Measurements from ENCODE around the gene MEI1. TPM values are rescaled to one million over a fixed set of nuclear protein-coding genes. Genes with fewer than 3 reads are reported as not detected.

MEI1 gene
- total RNA-seq, 1 donor from 2014 or later, result 28.9 TPM

GRCh38 chr22:41846268-41846987 is 147.1 kb downstream of the MEI1 start:
- POLR2A ChIA-PET, result interaction anchor here (1.0 to 1.8 kb wide), 4 partner anchors 11 to 73 kb away, joined by 4 to 8 read pairs (median 4); partner anchors contain the start of gene SREBF2
- CTCF ChIA-PET, result interaction anchor here (1.2 kb wide), 1 partner anchor 11 kb away, joined by 3 read pairs; no protein-coding TSS in a partner anchor
- TF ChIP-seq CTCF (IDR thresholded peaks at IDR 0.05), result no peak
- H3K4me3 Mint-ChIP-seq, result no peak overlapping the region
- DNase-seq, result no peak
- H3K4me1 Mint-ChIP-seq, result peaks cover 74% of the 10 kb centered on the region
- ATAC-seq (ENCODE audit: low read depth), result no peak
- no peaks in the 10 kb centered on the region for H3K27me3 Mint-ChIP-seq
- no peaks in the 10 kb centered on the region for H3K9me3 Mint-ChIP-seq
- intact Hi-C loops (cut with micrococcal nuclease), result no loop called here
- peaks cover 45% of the 10 kb centered on the region for H3K36me3 Mint-ChIP-seq (ENCODE audit: low read depth)
- peak overlapping the region; percentile 33 for H3K27ac Mint-ChIP-seq

GRCh38 chr22:41847300-41847699 is 148.0 kb downstream of the MEI1 start:
- intact Hi-C loops (cut with micrococcal nuclease), result no loop called here
- ATAC-seq (ENCODE audit: low read depth) (no peak), DNase-seq (no peak)
- TF ChIP-seq CTCF (IDR thresholded peaks at IDR 0.05), result no peak
- Mint-ChIP-seq H3K4me1 (peaks cover 73% of the 10 kb centered on the region), H3K27me3 (no peaks in the 10 kb centered on the region), H3K9me3 (no peaks in the 10 kb centered on the region), H3K4me3 (no peak overlapping the region), H3K36me3 (ENCODE audit: low read depth) (peaks cover 41% of the 10 kb centered on the region), H3K27ac (peak overlapping the region; percentile 4)
- POLR2A ChIA-PET, result interaction anchor here (0.6 to 1.8 kb wide), 7 partner anchors 12 to 100 kb away, joined by 4 to 11 read pairs (median 5); partner anchors contain the start of genes CENPM, SREBF2 and TNFRSF13C
- CTCF ChIA-PET, result interaction anchor here (1.2 kb wide), 1 partner anchor 9 kb away, joined by 4 read pairs; no protein-coding TSS in a partner anchor

- DNase-seq (no peak), ATAC-seq (ENCODE audit: low read depth) (peak; percentile 58)
- Mint-ChIP-seq H3K27ac (peak overlapping the region; percentile 46), H3K4me1 (peaks cover 69% of the 10 kb centered on the region), H3K36me3 (ENCODE audit: low read depth) (peaks cover 39% of the 10 kb centered on the region), H3K4me3 (no peak overlapping the region), H3K27me3 (no peaks in the 10 kb centered on the region), H3K9me3 (no peaks in the 10 kb centered on the region)
- TF ChIP-seq CTCF (IDR thresholded peaks at IDR 0.05), result no peak
- intact Hi-C loops (cut with micrococcal nuclease), result loop anchor here (1.0 kb wide), 1 partner anchor 14 kb away; no protein-coding TSS in a partner anchor
- ChIA-PET CTCF (no interaction called here), POLR2A (interaction anchor here (1.2 kb wide), 1 partner anchor 15 kb away, joined by 11 read pairs; the partner anchor contains the start of gene SREBF2)
Measured at GRCh38 chr22:41848468-41848867, 149.2 kb downstream of the MEI1 start.

Other genes starting within 250 kb of the MEI1 start
- 47.4 and 54.0 TPM in 2 replicates for gene PHF5A, start 230.8 kb upstream of the MEI1 start, total RNA-seq
- gene ACO2, start 230.4 kb upstream of the MEI1 start, total RNA-seq, result 152 and 153 TPM in 2 replicates
- gene POLR3H, start 155.0 kb upstream of the MEI1 start, total RNA-seq, result 39.0 and 43.9 TPM in 2 replicates
- gene CSDC2, start 138.5 kb upstream of the MEI1 start, total RNA-seq, result not detected in 2 replicates
- 13.0 and 15.1 TPM in 2 replicates for gene PMM1, start 109.7 kb upstream of the MEI1 start, total RNA-seq
- gene DESI1, start 78.5 kb upstream of the MEI1 start, total RNA-seq, result 42.5 and 49.5 TPM in 2 replicates
- gene XRCC6, start 78.2 kb upstream of the MEI1 start, total RNA-seq, result 297 and 319 TPM in 2 replicates
- 157 and 165 TPM in 2 replicates for gene SNU13, start 10.6 kb upstream of the MEI1 start, total RNA-seq
- 9.2 and 13.2 TPM in 2 replicates for gene CCDC134, start 101.2 kb downstream of the MEI1 start, total RNA-seq
- 253 and 307 TPM in 2 replicates for gene SREBF2, start 133.6 kb downstream of the MEI1 start, total RNA-seq
- 10.9 and 12.6 TPM in 2 replicates for gene SHISA8, start 215.6 kb downstream of the MEI1 start, total RNA-seq
- gene TNFRSF13C, start 227.3 kb downstream of the MEI1 start, total RNA-seq, result 266 and 295 TPM in 2 replicates
- 9.6 and 13.3 TPM in 2 replicates for gene CENPM, start 247.6 kb downstream of the MEI1 start, total RNA-seq

All from activated B cell treated with CpG ODN at 0.5 μM for 24 hours (primary cell).